Measurements from ENCODE around the gene ALOX12. TPM values are rescaled to one million over a fixed set of nuclear protein-coding genes. Genes with fewer than 3 reads are reported as not detected.

The ALOX12 gene
- polyA plus RNA-seq, 1 donor (not counting 4 experiments of a cell fraction or from before 2014, with no cell fraction given), result 0.35 TPM

DNA sequence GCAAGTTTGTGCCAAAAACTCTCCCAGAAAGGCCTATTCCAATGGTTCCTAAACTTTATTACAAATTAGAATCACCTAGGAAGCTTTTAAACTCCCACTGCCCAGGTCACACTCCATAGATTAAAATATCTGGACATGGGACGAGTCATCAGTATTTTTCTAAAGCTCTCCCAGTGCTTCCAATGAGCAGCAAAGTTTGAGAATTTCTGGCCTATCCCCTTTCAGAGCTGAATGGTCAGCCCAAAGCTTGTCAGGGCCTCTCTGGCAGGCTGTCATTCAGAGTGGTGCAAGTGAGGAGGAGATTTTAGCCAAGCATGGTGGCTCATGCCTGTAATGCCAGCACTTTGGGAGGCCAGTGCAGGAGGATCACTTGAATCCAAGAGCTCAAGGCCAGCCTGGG, 29.4 kb downstream of the ALOX12 start:
- Histone ChIP-seq H3K79me2 (ENCODE audit: control insufficient read depth, insufficient read depth, low read length) (no peaks in the 10 kb centered on the region), H3K4me3 (ENCODE audit: control insufficient read depth in 2 of 3, extremely low read depth in 1 of 3, insufficient read depth in 2 of 3, low read depth in 1 of 3, low read length in 3 of 3) (no peak overlapping the region), H3K27ac (ENCODE audit: control insufficient read depth, insufficient read depth, low read length) (no peak overlapping the region), H3K9ac (ENCODE audit: control insufficient read depth, extremely low read depth, insufficient read depth, low read length) (no peak overlapping the region), H3K4me2 (ENCODE audit: control insufficient read depth, extremely low read depth, insufficient read depth, low read depth, low read length) (no peak overlapping the region), H3K9me1 (ENCODE audit: control insufficient read depth, extremely low read depth, insufficient read depth, low read length) (no peaks in the 10 kb centered on the region), H3K27me3 (ENCODE audit: control insufficient read depth, extremely low read depth, insufficient read depth, low read length) (peaks cover 12% of the 10 kb centered on the region), H2AFZ (ENCODE audit: control insufficient read depth, low read length) (no peak overlapping the region), H4K20me1 (ENCODE audit: control insufficient read depth, extremely low read depth, insufficient read depth, low read length) (no peaks in the 10 kb centered on the region), H3K4me1 (ENCODE audit: control insufficient read depth, extremely low read depth, insufficient read depth, low read length) (no peaks in the 10 kb centered on the region), H3K36me3 (ENCODE audit: control insufficient read depth in 2 of 2, extremely low read depth in 1 of 2, insufficient read depth in 2 of 2, low read length in 2 of 2) (no peaks in the 10 kb centered on the region), H3K9me3 (ENCODE audit: control insufficient read depth, low read depth, low read length) (no peaks in the 10 kb centered on the region)
- dilution Hi-C loops (cut with MboI; ENCODE audit: extremely low pct_ligation_motif_present, low sequenced_read_pairs), result no loop called here
- no peak for DNase-seq (ENCODE audit: low read depth, low spot score)
- no peak for FAIRE-seq
- TF ChIP-seq EZH2 (IDR thresholded peaks at IDR 0.05; ENCODE audit: low read length), result no peak
- TF ChIP-seq, protein P1, sequence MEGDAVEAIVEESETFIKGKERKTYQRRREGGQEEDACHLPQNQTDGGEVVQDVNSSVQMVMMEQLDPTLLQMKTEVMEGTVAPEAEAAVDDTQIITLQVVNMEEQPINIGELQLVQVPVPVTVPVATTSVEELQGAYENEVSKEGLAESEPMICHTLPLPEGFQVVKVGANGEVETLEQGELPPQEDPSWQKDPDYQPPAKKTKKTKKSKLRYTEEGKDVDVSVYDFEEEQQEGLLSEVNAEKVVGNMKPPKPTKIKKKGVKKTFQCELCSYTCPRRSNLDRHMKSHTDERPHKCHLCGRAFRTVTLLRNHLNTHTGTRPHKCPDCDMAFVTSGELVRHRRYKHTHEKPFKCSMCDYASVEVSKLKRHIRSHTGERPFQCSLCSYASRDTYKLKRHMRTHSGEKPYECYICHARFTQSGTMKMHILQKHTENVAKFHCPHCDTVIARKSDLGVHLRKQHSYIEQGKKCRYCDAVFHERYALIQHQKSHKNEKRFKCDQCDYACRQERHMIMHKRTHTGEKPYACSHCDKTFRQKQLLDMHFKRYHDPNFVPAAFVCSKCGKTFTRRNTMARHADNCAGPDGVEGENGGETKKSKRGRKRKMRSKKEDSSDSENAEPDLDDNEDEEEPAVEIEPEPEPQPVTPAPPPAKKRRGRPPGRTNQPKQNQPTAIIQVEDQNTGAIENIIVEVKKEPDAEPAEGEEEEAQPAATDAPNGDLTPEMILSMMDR (optimal IDR thresholded peaks at IDR 0.05 in 1 of 3, IDR thresholded peaks at IDR 0.05 in 1 of 3, conservative IDR thresholded peaks at IDR 0.05 in 1 of 3; ENCODE audit: extremely low read depth in 1 of 3, insufficient read depth in 2 of 3, low read length in 3 of 3), result no peak

DNA sequence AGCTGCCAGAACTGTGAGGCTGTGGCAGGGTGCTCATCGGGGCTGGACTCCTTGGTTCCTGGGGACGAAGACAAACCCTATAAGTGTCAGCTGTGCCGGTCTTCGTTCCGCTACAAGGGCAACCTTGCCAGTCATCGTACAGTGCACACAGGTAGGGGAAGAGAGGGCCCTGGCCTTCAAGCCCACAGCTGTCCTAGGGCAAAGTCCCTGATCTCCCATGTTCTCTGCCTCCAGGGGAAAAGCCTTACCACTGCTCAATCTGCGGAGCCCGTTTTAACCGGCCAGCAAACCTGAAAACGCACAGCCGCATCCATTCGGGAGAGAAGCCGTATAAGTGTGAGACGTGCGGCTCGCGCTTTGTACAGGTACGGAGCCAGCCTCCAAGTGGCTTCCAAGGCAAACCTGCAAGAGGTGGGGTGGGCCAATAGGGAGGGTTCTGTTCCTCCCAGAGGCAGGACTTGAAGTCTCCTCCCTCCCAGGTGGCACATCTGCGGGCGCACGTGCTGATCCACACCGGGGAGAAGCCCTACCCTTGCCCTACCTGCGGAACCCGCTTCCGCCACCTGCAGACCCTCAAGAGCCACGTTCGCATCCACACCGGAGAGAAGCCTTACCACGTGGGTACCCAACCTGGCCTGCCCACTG, 30.7 kb downstream of the ALOX12 start:
- Histone ChIP-seq H3K27ac (ENCODE audit: control insufficient read depth, insufficient read depth, low read length) (no peak overlapping the region), H3K36me3 (ENCODE audit: control insufficient read depth in 2 of 2, extremely low read depth in 1 of 2, insufficient read depth in 2 of 2, low read length in 2 of 2) (no peaks in the 10 kb centered on the region), H3K9ac (ENCODE audit: control insufficient read depth, extremely low read depth, insufficient read depth, low read length) (no peak overlapping the region), H3K4me2 (ENCODE audit: control insufficient read depth, extremely low read depth, insufficient read depth, low read depth, low read length) (no peak overlapping the region), H3K4me3 (ENCODE audit: control insufficient read depth in 2 of 3, extremely low read depth in 1 of 3, insufficient read depth in 2 of 3, low read depth in 1 of 3, low read length in 3 of 3) (no peak overlapping the region), H2AFZ (ENCODE audit: control insufficient read depth, low read length) (no peak overlapping the region), H3K9me1 (ENCODE audit: control insufficient read depth, extremely low read depth, insufficient read depth, low read length) (no peaks in the 10 kb centered on the region), H3K4me1 (ENCODE audit: control insufficient read depth, extremely low read depth, insufficient read depth, low read length) (no peaks in the 10 kb centered on the region), H3K79me2 (ENCODE audit: control insufficient read depth, insufficient read depth, low read length) (no peaks in the 10 kb centered on the region), H3K27me3 (ENCODE audit: control insufficient read depth, extremely low read depth, insufficient read depth, low read length) (peaks cover 12% of the 10 kb centered on the region), H3K9me3 (ENCODE audit: control insufficient read depth, low read depth, low read length) (no peaks in the 10 kb centered on the region), H4K20me1 (ENCODE audit: control insufficient read depth, extremely low read depth, insufficient read depth, low read length) (no peaks in the 10 kb centered on the region)
- DNase-seq (ENCODE audit: low read depth, low spot score) (no peak), FAIRE-seq (no peak)
- TF ChIP-seq, protein P1 (optimal IDR thresholded peaks at IDR 0.05 in 1 of 3, IDR thresholded peaks at IDR 0.05 in 1 of 3, conservative IDR thresholded peaks at IDR 0.05 in 1 of 3; ENCODE audit: extremely low read depth in 1 of 3, insufficient read depth in 2 of 3, low read length in 3 of 3), result no peak
- no peak for TF ChIP-seq EZH2 (IDR thresholded peaks at IDR 0.05; ENCODE audit: low read length)
- dilution Hi-C loops (cut with MboI; ENCODE audit: extremely low pct_ligation_motif_present, low sequenced_read_pairs), result no loop called here

Measured in keratinocyte (primary cell).